Neural cell (in vitro differentiated cells): ENCODE data around the gene SIX3. TPM values are rescaled to one million over a fixed set of nuclear protein-coding genes. Genes with fewer than 3 reads are reported as not detected.

Experiments
- H2AFZ ChIP-seq: fragments of 200-600, 300-800 bp; sonication (generic), shearing (Covaris generic); 2 replicates; pipeline ENCODE4 v1.6.0; 2014; ENCODE audit warnings: low read depth, mild to moderate bottlenecking, antibody characterized with exemption, low read length, moderate library complexity
- H3F3A ChIP-seq: fragments of 200-600 bp; shearing (Covaris generic); 2 replicates; pipeline ENCODE4 v1.6.1; 2016; ENCODE audit warnings: mild to moderate bottlenecking, moderate library complexity, mixed read lengths, antibody characterized with exemption, low read length; ENCODE audit not compliant: insufficient read depth, poor library complexity, severe bottlenecking
- H3K27ac ChIP-seq: fragments of 200-600, 300-800 bp; sonication (generic), shearing (Covaris generic); 2 replicates; pipeline ENCODE4 v1.5.1; 2014; ENCODE audit warnings: mild to moderate bottlenecking, low read length, moderate library complexity
- H3K27me3 ChIP-seq: fragments of 300-800, 200-600 bp; sonication (generic), shearing (Covaris generic); 2 replicates; pipeline ENCODE4 v1.6.0; 2014; ENCODE audit warnings: mild to moderate bottlenecking, low read depth, low read length, moderate library complexity; ENCODE audit not compliant: insufficient read depth
- H3K36me3 ChIP-seq: fragments of 300-800, 200-600 bp; sonication (generic), shearing (Covaris generic); 2 replicates; pipeline ENCODE4 v1.5.1; 2014; ENCODE audit warnings: mild to moderate bottlenecking, antibody characterized with exemption, low read length, moderate library complexity; ENCODE audit not compliant: insufficient read depth
- H3K4me2 ChIP-seq: fragments of 300-800, 200-600 bp; sonication (generic), shearing (Covaris generic); 2 replicates; pipeline ENCODE4 v1.6.0; 2014; ENCODE audit warnings: mild to moderate bottlenecking, low read length
- H3K4me3 ChIP-seq: fragments of 300-800, 200-600 bp; sonication (generic), shearing (Covaris generic); 2 replicates; pipeline ENCODE4 v1.5.1; 2014; ENCODE audit warnings: mild to moderate bottlenecking, low read length, moderate library complexity
- H3K79me2 ChIP-seq: fragments of 200-600 bp; shearing (Covaris generic); replicated peaks from 2 replicates; pipeline ENCODE4 v1.6.0; 2014; ENCODE audit warnings: mild to moderate bottlenecking, low read length, moderate library complexity; ENCODE audit not compliant: insufficient read depth
- H3K9ac ChIP-seq: fragments of 300-800, 200-600 bp; sonication (generic), shearing (Covaris generic); 2 replicates; pipeline ENCODE4 v1.6.1; 2016; ENCODE audit warnings: mild to moderate bottlenecking, low read length, mixed read lengths
- H3K9me2 ChIP-seq: fragments of 200-600 bp; shearing (Covaris generic); 2 replicates; pipeline ENCODE4 v1.6.1; 2016; ENCODE audit warnings: mild to moderate bottlenecking, low read length, mixed read lengths; ENCODE audit not compliant: insufficient read depth
- H3K9me3 ChIP-seq: fragments of 200-600, 300-800 bp; sonication (generic), shearing (Covaris generic); 2 replicates; pipeline ENCODE4 v1.6.1; 2016; ENCODE audit warnings: mild to moderate bottlenecking, mixed run types, low read length, moderate library complexity, mixed read lengths
- H4K20me1 ChIP-seq: fragments of 200-600 bp; shearing (Covaris generic); 2 replicates; pipeline ENCODE4 v1.6.1; 2016; ENCODE audit warnings: mild to moderate bottlenecking, mixed run types; ENCODE audit not compliant: insufficient read depth
- EP300 ChIP-seq: fragments of 450-650 bp; conservative IDR thresholded peaks from 2 replicates; pipeline ENCODE4 v1.6.1; 2014; ENCODE audit warnings: antibody characterized with exemption, mild to moderate bottlenecking, moderate library complexity; ENCODE audit not compliant: poor library complexity, severe bottlenecking
- EZH2 ChIP-seq: fragments of 200-600, 300-800 bp; shearing (Covaris generic), sonication (generic); IDR thresholded peaks from 2 replicates; pipeline ENCODE4 v1.6.1; 2014; ENCODE audit warnings: antibody characterized with exemption, low read length, borderline replicate concordance, mild to moderate bottlenecking; ENCODE audit not compliant: insufficient read depth, poor library complexity, severe bottlenecking
- MXI1 ChIP-seq: fragments of 450-650 bp; conservative IDR thresholded peaks from 2 replicates; pipeline ENCODE4 v1.6.1; 2014; ENCODE audit warnings: antibody characterized with exemption, mild to moderate bottlenecking; ENCODE audit not compliant: poor library complexity, severe bottlenecking
- POLR2AphosphoS5 ChIP-seq: IDR thresholded peaks from 2 replicates; pipeline ENCODE4 v1.6.1; 2012
- RAD21 ChIP-seq: fragments of 450-650 bp; conservative IDR thresholded peaks from 2 replicates; pipeline ENCODE4 v1.6.1; 2014; ENCODE audit warnings: antibody characterized with exemption, mild to moderate bottlenecking, moderate library complexity
- TAF1 ChIP-seq: IDR thresholded peaks from 2 replicates; pipeline ENCODE4 v1.6.1; 2012; ENCODE audit warnings: low read depth
- polyA plus RNA-seq: library from polyadenylated mRNA; depleted of rRNA; stranded (reverse); fragments of >200 nt; gene quantifications from 2 replicates; pipeline ENCODE4 v1.2.3, GENCODE V29; 2014
- TF ChIP-seq, protein P1 (sequence below): IDR thresholded peaks from 2 replicates; pipeline ENCODE4 v1.6.1; 2012; ENCODE audit warnings: borderline replicate concordance

Gene SIX3
- polyA plus RNA-seq, 1 donor from 2014 or later = 8.7 TPM

DNA sequence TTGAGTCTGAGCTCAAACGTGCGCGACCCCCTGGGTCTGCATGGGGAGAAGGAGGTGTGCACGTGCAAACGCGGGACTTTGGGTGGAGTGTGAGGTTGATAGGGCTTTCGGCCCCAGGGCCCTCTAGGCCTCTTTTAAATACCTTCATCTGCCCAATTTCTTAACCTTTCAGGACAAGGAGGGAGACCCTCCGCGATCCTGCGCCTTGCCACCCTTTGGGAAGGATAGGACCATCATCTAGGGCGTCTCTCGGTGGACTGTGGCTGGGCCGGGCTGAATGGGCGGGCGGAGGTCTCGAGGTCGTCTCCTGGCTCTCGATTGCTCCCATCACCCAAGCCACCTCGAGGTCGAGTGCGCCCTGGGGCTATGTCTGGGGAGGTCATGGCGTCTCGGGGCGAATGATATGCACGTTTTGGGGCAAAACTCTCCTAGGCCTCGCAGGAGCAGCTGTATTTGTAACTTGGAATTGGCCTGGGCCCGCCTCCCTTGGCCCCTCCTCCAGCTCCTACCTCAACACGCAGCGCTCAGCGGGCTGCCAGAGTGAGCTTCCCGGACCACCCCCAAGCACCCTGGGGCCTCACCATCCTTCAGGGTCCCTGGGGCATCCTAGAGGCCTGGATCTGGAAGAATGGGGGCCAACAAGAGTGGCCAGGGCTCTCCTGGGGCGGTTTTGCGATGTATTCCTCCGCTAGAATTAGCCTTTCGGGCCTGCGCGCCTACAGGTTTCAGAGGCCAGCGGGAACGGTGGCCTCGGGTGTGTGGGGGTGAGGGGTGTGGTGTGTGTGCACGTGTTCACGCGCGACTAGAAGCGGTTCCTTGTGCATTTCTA lies 8.7 kb upstream of the SIX3 start:
- no peak overlapping the region for H2AFZ ChIP-seq

DNA sequence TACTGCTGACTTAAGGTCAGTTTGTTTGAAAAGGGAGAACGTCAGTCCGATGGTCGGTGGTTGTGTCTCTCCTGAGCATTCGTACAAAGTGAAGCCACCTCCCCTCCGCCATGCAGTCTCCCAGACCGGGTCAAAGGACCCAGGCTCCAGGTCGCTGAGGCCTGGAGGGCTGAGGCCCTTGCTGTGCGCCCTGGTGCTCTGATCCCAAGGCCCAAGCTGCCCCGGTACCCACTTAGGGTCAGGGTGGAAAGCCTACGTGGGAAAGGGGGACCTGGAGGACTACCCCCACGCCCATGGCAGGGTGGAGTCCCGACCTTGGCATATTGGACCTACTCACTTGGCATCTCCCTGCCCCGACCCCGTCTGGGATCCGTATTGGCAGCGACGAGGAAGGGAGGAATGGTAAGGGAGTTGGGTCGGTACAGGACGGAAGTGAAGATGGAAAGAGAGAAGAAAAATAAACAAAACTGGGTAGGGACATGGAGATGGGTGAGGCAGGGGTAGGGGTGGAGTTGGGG lies 8.0 kb upstream of the SIX3 start:
- Histone ChIP-seq H3K79me2 (peaks cover 85% of the 10 kb centered on the region), H3K9me3 (no peaks in the 10 kb centered on the region), H3K36me3 (no peaks in the 10 kb centered on the region), H3K9ac (peak overlapping the region; percentile 71), H3K27me3 (peaks cover 97% of the 10 kb centered on the region), H2AFZ (no peak overlapping the region), H3K9me2 (no peaks in the 10 kb centered on the region), H3K4me2 (no peak overlapping the region), H3K4me3 (peak overlapping the region; percentile 84), H3F3A (no peaks in the 10 kb centered on the region), H3K27ac (peak overlapping the region; percentile 63), H4K20me1 (no peaks in the 10 kb centered on the region)
- no peak for TF ChIP-seq MXI1
- TF ChIP-seq, protein P1, sequence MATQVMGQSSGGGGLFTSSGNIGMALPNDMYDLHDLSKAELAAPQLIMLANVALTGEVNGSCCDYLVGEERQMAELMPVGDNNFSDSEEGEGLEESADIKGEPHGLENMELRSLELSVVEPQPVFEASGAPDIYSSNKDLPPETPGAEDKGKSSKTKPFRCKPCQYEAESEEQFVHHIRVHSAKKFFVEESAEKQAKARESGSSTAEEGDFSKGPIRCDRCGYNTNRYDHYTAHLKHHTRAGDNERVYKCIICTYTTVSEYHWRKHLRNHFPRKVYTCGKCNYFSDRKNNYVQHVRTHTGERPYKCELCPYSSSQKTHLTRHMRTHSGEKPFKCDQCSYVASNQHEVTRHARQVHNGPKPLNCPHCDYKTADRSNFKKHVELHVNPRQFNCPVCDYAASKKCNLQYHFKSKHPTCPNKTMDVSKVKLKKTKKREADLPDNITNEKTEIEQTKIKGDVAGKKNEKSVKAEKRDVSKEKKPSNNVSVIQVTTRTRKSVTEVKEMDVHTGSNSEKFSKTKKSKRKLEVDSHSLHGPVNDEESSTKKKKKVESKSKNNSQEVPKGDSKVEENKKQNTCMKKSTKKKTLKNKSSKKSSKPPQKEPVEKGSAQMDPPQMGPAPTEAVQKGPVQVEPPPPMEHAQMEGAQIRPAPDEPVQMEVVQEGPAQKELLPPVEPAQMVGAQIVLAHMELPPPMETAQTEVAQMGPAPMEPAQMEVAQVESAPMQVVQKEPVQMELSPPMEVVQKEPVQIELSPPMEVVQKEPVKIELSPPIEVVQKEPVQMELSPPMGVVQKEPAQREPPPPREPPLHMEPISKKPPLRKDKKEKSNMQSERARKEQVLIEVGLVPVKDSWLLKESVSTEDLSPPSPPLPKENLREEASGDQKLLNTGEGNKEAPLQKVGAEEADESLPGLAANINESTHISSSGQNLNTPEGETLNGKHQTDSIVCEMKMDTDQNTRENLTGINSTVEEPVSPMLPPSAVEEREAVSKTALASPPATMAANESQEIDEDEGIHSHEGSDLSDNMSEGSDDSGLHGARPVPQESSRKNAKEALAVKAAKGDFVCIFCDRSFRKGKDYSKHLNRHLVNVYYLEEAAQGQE = no peak
- TF ChIP-seq TAF1 = no peak
- no peak for TF ChIP-seq EP300
- TF ChIP-seq EZH2 = no peak
- TF ChIP-seq RAD21 = no peak
- no peak for TF ChIP-seq POLR2AphosphoS5

More for the DNA sequence above, 8.7 kb upstream of the SIX3 start:
- Histone ChIP-seq H3K9ac (peak overlapping the region; percentile 71), H3K4me2 (no peak overlapping the region), H3K36me3 (no peaks in the 10 kb centered on the region), H3K27me3 (peaks cover 97% of the 10 kb centered on the region), H4K20me1 (no peaks in the 10 kb centered on the region), H3K79me2 (peaks cover 85% of the 10 kb centered on the region), H3K4me3 (peak overlapping the region; percentile 84), H3K27ac (peak overlapping the region; percentile 63), H3K9me2 (no peaks in the 10 kb centered on the region), H3K9me3 (no peaks in the 10 kb centered on the region), H3F3A (no peaks in the 10 kb centered on the region)
- no peak for TF ChIP-seq EZH2
- no peak for TF ChIP-seq POLR2AphosphoS5
